Neuronal stem cell (in vitro differentiated cells): ENCODE data around the gene CTNNA3.

Experiments used
- DNase-seq: peaks from one replicate; pipeline ENCODE4 v3.0.0-alpha.2; 2013; ENCODE audit warnings: low spot score
- H2AFZ ChIP-seq: one replicate; pipeline ENCODE4 v1.6.1; 2013; ENCODE audit warnings: mild to moderate bottlenecking, low read length, inconsistent platforms
- H2AK5ac ChIP-seq: 2 replicates; pipeline ENCODE4 v1.6.1; 2013; ENCODE audit warnings: low read depth, mild to moderate bottlenecking, inconsistent platforms, low read length, moderate library complexity, mixed read lengths
- H2BK120ac ChIP-seq: 2 replicates; pipeline ENCODE4 v1.6.1; 2013; ENCODE audit warnings: low read depth, mild to moderate bottlenecking, inconsistent platforms, low read length, moderate library complexity, mixed read lengths
- H2BK12ac ChIP-seq: one replicate; pipeline ENCODE4 v1.6.1; 2013; ENCODE audit warnings: low read length, inconsistent platforms
- H2BK15ac ChIP-seq: 2 replicates; pipeline ENCODE4 v1.6.1; 2013; ENCODE audit warnings: mild to moderate bottlenecking, low read length, inconsistent platforms, mixed read lengths
- H2BK5ac ChIP-seq: one replicate; pipeline ENCODE4 v1.6.1; 2013; ENCODE audit warnings: inconsistent platforms, mild to moderate bottlenecking, low read length, moderate library complexity
- H3K14ac ChIP-seq: one replicate; pipeline ENCODE4 v1.6.1; 2013; ENCODE audit warnings: low read length, inconsistent platforms
- H3K18ac ChIP-seq: 2 replicates; pipeline ENCODE4 v1.6.1; 2013; ENCODE audit warnings: low read length, inconsistent platforms
- H3K23ac ChIP-seq: 2 replicates; pipeline ENCODE4 v1.6.1; 2013; ENCODE audit warnings: low read depth, mild to moderate bottlenecking, mixed read lengths, low read length, inconsistent platforms; ENCODE audit not compliant: poor library complexity
- H3K27ac ChIP-seq: replicated peaks from 3 replicates; pipeline ENCODE4 v1.5.1; 2013; ENCODE audit warnings: low read length, inconsistent platforms
- H3K27me3 ChIP-seq, 3 experiments: 2 replicates each; pipeline ENCODE4 v1.6.1; 2013; ENCODE audit warnings: low read length in 3 of 3, mild to moderate bottlenecking in 2 of 3, inconsistent platforms in 1 of 3, low read depth in 1 of 3, mixed read lengths in 1 of 3, moderate library complexity in 1 of 3; ENCODE audit not compliant: control insufficient read depth in 3 of 3, insufficient read depth in 3 of 3
- H3K36me3 ChIP-seq, 2 donors: replicated peaks in 1 of 2; 2 replicates each; pipeline ENCODE4 v1.6.1; 2013; ENCODE audit warnings: low read length in 2 of 2; ENCODE audit not compliant: control insufficient read depth in 2 of 2, insufficient read depth in 2 of 2
- H3K4ac ChIP-seq: 2 replicates; pipeline ENCODE4 v1.6.1; 2013; ENCODE audit warnings: inconsistent platforms, mild to moderate bottlenecking, low read length, moderate library complexity
- H3K4me1 ChIP-seq, 2 donors: 1 replicate in 1 of 2; 2 replicates in 1 of 2; pipeline ENCODE4 v1.6.1; 2013; ENCODE audit warnings: low read length in 2 of 2, low read depth in 1 of 2; ENCODE audit not compliant: control insufficient read depth in 2 of 2, insufficient read depth in 1 of 2
- H3K4me2 ChIP-seq: one replicate; pipeline ENCODE4 v1.6.1; 2013; ENCODE audit warnings: mild to moderate bottlenecking, low read length, inconsistent platforms; ENCODE audit not compliant: insufficient read depth, poor library complexity, severe bottlenecking
- H3K4me3 ChIP-seq, 2 donors: 2 replicates each; pipeline ENCODE4 v1.5.1; 2013; ENCODE audit warnings: low read length in 2 of 2, mild to moderate bottlenecking in 2 of 2, inconsistent platforms in 1 of 2, moderate library complexity in 1 of 2
- H3K79me1 ChIP-seq: one replicate; pipeline ENCODE4 v1.6.1; 2013; ENCODE audit warnings: low read depth, mild to moderate bottlenecking, inconsistent platforms, low read length, moderate library complexity
- H3K9ac ChIP-seq: one replicate; pipeline ENCODE4 v1.6.1; 2013; ENCODE audit warnings: mild to moderate bottlenecking, low read depth, low read length, inconsistent platforms; ENCODE audit not compliant: poor library complexity
- H3K9me3 ChIP-seq, 2 donors: replicated peaks in 1 of 2; 2 replicates each; pipeline versions ENCODE3 to v1.6.1; 2013; ENCODE audit warnings: low read length in 2 of 2, mild to moderate bottlenecking in 2 of 2, inconsistent platforms in 1 of 2, low read depth in 1 of 2, mixed read lengths in 1 of 2, moderate library complexity in 1 of 2; ENCODE audit not compliant: control insufficient read depth in 2 of 2, insufficient read depth in 1 of 2
- H4K8ac ChIP-seq: one replicate; pipeline ENCODE4 v1.6.1; 2013; ENCODE audit warnings: low read depth, mild to moderate bottlenecking, inconsistent platforms, low read length, moderate library complexity
- H4K91ac ChIP-seq: one replicate; pipeline ENCODE4 v1.6.1; 2013; ENCODE audit warnings: low read length, low read depth, mild to moderate bottlenecking, inconsistent platforms; ENCODE audit not compliant: poor library complexity
- WGBS, 2 donors: extraction: QIAGEN DNeasy Blood & Tissue Kit; methylation state at CpG; one replicate each; pipeline ENCODE4 v1.1.7; 2013; ENCODE audit warnings: missing lambda C conversion rate in 2 of 2, mixed read lengths in 1 of 2; ENCODE audit not compliant: insufficient read length in 2 of 2, insufficient replicate concordance in 1 of 2; ENCODE audit errors: extremely low coverage in 2 of 2; 5-methylcytosine and 5-hydroxymethylcytosine counted together

CTNNA3 gene

DNA sequence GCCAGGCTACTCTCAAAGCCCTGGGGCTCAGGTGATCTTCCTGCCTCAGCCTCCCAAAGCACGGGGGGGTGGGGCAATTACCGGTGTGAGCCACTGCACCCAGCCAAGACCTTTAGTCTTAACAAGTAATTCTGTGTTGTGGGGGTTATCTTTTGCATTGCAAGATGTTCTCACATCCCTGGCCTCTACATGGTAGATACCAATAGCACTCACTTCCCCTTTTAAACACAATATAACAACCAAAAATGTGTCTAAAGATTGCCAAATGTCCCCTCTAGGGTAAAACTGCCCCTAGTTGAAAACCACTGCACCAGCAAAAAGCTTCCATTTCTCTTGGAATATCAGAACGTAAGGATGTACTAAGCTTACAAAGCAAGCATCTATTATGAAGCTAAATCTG is 225.0 kb downstream of the CTNNA3 start:
- Histone ChIP-seq H2BK5ac (no peak overlapping the region), H3K4ac (no peak overlapping the region), H3K4me1 (peaks cover 0 to 5% of the 10 kb centered on the region in 2 donors), H3K79me1 (no peaks in the 10 kb centered on the region), H2AFZ (peak overlapping the region; percentile 74), H2AK5ac (no peak overlapping the region), H4K91ac (no peak overlapping the region), H3K4me2 (no peak overlapping the region), H3K14ac (no peak overlapping the region), H2BK120ac (no peak overlapping the region), H3K18ac (no peak overlapping the region), H3K27me3 (no peaks in the 10 kb centered on the region), H2BK12ac (no peak overlapping the region), H3K23ac (no peak overlapping the region), H3K4me3 (no peak overlapping the region), H3K9me3 (peaks cover 0 to 2% of the 10 kb centered on the region in 2 donors), H3K9ac (no peak overlapping the region), H3K27ac (no peak overlapping the region), H3K36me3 (no peaks in the 10 kb centered on the region), H4K8ac (no peak overlapping the region), H2BK15ac (no peak overlapping the region)
- DNase-seq, result no peak
- WGBS, 2 donors, result no CpG with 5 or more reads among the region's 3 CpGs

DNA sequence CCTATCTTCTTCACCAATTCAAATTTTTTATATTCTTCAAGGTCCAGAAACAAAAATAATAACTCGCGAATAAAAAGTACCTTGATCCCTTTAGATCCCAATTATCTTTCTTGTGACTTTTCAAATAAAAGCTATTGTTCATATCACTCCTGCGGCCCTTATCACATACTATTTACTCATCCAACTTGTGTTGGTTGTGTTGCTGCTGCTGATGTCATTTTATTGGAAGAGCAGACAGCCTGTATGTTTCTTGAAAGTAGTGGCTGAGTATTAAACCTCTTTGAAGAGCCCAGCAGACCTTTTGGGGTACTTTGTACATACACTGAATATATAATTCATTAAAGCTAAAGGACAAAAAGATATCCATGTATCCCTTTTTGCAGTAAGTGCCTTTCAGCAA is 231.7 kb downstream of the CTNNA3 start:
- no peak overlapping the region for H4K91ac ChIP-seq
- H3K27ac ChIP-seq, result no peak overlapping the region
- H2AK5ac ChIP-seq, result no peak overlapping the region
- H3K18ac ChIP-seq, result no peak overlapping the region
- no peak overlapping the region for H4K8ac ChIP-seq
- H2BK12ac ChIP-seq, result no peak overlapping the region
- no peaks in the 10 kb centered on the region for H3K79me1 ChIP-seq
- no peak overlapping the region for H2BK5ac ChIP-seq
- H3K9ac ChIP-seq, result no peak overlapping the region
- H2BK15ac ChIP-seq, result no peak overlapping the region
- no peaks in the 10 kb centered on the region for H3K36me3 ChIP-seq
- H3K9me3 ChIP-seq, result no peaks in the 10 kb centered on the region
- no peak overlapping the region for H3K4me3 ChIP-seq
- H3K4me1 ChIP-seq, result no peaks in the 10 kb centered on the region
- no peak overlapping the region for H2AFZ ChIP-seq
- no peak overlapping the region for H2BK120ac ChIP-seq
- no peak overlapping the region for H3K23ac ChIP-seq
- H3K4me2 ChIP-seq, result no peak overlapping the region
- H3K27me3 ChIP-seq, result no peaks in the 10 kb centered on the region
- no peak overlapping the region for H3K14ac ChIP-seq
- DNase-seq, result no peak
- no peak overlapping the region for H3K4ac ChIP-seq
- WGBS, 2 donors, result 100% methylated on average over 2 of the region's 3 CpGs; no CpG with 5 or more reads in 1 of the 2 donors

DNA sequence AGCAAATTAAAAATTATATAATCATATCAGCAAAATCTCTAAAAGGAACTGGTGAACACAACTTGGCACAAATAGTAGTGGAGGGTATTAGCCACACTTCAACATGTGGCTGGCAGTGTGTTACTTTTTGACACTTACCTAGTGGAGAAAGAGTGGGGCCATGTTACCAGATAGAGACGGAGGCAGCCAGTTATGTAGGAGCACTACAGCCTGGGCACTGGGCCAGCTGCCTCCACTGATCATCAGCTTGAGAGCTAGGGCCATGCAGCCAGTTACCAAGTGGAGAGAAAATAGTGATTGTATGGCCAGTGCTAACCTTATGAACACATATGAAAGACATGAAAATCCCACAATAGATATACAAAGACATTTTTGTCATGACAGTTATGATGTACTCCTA is 243.1 kb downstream of the CTNNA3 start:
- H2AK5ac ChIP-seq, result no peak overlapping the region
- H3K18ac ChIP-seq, result no peak overlapping the region
- no peak overlapping the region for H3K9ac ChIP-seq
- H3K27me3 ChIP-seq, result no peaks in the 10 kb centered on the region
- no peak overlapping the region for H2BK5ac ChIP-seq
- H3K23ac ChIP-seq, result no peak overlapping the region
- no peak overlapping the region for H3K4me3 ChIP-seq
- no peak overlapping the region for H3K27ac ChIP-seq
- no peak for DNase-seq
- H2BK12ac ChIP-seq, result no peak overlapping the region
- no peak overlapping the region for H2BK15ac ChIP-seq
- H3K4ac ChIP-seq, result no peak overlapping the region
- H4K91ac ChIP-seq, result no peak overlapping the region
- H3K14ac ChIP-seq, result no peak overlapping the region
- no peak overlapping the region for H3K4me2 ChIP-seq
- H3K9me3 ChIP-seq, result peaks cover 0 to 2% of the 10 kb centered on the region in 2 donors
- no CpG with 5 or more reads among the region's 1 CpG for whole genome bisulfite sequencing, 2 donors
- no peak overlapping the region for H2AFZ ChIP-seq
- no peaks in the 10 kb centered on the region for H3K36me3 ChIP-seq
- no peak overlapping the region for H4K8ac ChIP-seq
- no peaks in the 10 kb centered on the region for H3K79me1 ChIP-seq
- no peak overlapping the region for H2BK120ac ChIP-seq
- H3K4me1 ChIP-seq, result no peaks in the 10 kb centered on the region

DNA sequence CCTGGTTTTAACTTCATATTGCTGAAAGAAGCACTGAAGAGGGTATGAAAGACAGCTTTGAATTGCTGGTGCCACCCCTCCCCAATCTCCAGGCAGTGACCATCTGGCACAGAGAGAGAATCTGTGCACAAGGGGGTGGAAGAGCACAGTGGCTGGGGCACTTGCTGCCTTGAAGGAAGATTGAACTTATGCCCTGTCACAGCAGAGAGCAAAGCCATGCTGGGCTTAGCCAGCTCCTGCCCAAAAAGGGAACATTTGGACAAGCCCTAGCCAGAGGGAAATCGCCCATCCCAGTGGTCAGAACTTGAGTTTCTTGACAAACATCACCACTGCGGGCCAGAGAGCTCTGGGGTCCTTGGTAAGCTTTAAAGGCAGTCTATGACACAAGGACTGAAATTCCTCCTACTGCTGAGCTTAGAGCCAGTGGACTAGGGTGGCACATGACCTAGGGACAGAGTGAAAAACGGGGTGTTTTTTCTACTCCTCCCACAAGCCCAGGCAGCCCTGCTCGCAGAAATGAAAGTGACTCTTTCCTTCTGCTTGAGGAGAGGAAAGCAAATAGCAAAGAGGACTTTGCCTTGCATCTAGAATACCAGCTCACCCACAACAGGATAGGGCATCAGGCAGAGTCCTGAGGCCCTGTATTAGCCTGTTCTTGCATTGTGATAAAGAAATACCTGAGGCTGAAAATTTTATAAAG is 257.2 kb downstream of the CTNNA3 start:
- Histone ChIP-seq H3K27ac (no peak overlapping the region), H4K8ac (no peak overlapping the region), H2AK5ac (no peak overlapping the region), H3K36me3 (no peaks in the 10 kb centered on the region), H3K4me2 (peak overlapping the region; percentile 2), H4K91ac (no peak overlapping the region), H3K14ac (no peak overlapping the region), H2BK15ac (no peak overlapping the region), H3K9ac (no peak overlapping the region), H3K4ac (no peak overlapping the region), H3K9me3 (peaks cover 0 to 7% of the 10 kb centered on the region in 2 donors), H2AFZ (peak overlapping the region; percentile 74), H3K23ac (peak overlapping the region; percentile 43), H2BK120ac (no peak overlapping the region), H3K4me1 (no peaks in the 10 kb centered on the region), H2BK12ac (no peak overlapping the region), H3K27me3 (no peaks in the 10 kb centered on the region), H3K4me3 (no peak overlapping the region), H3K18ac (peak overlapping the region; percentile 57), H2BK5ac (no peak overlapping the region), H3K79me1 (no peaks in the 10 kb centered on the region)
- no CpG with 5 or more reads among the region's 4 CpGs for WGBS, 2 donors
- DNase-seq, result no peak
